Testis (tissue), 2 donors: ENCODE results near the gene SREK1IP1.

Source experiments
- POLR2A ChIP-seq: fragments of 450-650 bp; IDR thresholded peaks from one replicate; pipeline ENCODE4 v1.6.1; 2017; ENCODE audit warnings: antibody characterized with exemption, mild to moderate bottlenecking, moderate library complexity
- TF ChIP-seq, protein P1 (sequence below), 3 experiments: fragments of 450-650 bp in 2 of 3; fragments of 200-600 bp in 1 of 3; sonication (generic) in 1 of 3; IDR thresholded peaks; one replicate each; pipeline ENCODE4 v1.5.1; 2016 to 2019; ENCODE audit warnings: antibody characterized with exemption in 3 of 3, mild to moderate bottlenecking in 2 of 3, moderate library complexity in 1 of 3

DNA sequence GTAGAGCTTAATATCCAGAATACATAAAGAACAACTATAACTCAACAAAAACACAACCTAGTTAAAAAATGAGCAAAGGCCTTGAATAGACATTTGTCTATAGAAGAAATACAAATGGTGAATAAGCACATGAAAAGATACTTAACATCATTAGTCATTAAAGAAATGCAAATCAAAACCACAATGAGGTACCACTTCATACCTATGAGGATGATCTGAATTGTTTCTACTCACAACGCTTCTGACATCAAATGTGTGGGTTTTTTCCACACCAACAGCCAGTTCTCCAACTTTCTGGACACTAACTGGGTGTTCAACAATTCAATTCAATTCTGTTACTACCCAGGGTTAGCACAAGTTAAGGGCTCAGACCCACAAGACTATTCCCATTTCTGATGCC, 22.0 kb downstream of the SREK1IP1 start:
- TF ChIP-seq, protein P1, sequence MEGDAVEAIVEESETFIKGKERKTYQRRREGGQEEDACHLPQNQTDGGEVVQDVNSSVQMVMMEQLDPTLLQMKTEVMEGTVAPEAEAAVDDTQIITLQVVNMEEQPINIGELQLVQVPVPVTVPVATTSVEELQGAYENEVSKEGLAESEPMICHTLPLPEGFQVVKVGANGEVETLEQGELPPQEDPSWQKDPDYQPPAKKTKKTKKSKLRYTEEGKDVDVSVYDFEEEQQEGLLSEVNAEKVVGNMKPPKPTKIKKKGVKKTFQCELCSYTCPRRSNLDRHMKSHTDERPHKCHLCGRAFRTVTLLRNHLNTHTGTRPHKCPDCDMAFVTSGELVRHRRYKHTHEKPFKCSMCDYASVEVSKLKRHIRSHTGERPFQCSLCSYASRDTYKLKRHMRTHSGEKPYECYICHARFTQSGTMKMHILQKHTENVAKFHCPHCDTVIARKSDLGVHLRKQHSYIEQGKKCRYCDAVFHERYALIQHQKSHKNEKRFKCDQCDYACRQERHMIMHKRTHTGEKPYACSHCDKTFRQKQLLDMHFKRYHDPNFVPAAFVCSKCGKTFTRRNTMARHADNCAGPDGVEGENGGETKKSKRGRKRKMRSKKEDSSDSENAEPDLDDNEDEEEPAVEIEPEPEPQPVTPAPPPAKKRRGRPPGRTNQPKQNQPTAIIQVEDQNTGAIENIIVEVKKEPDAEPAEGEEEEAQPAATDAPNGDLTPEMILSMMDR (IDR thresholded peaks at IDR 0.05), result no peak
- no peak for TF ChIP-seq POLR2A
